ENCODE measurements around the gene SERPINE1.

- TF ChIP-seq CTCF (IDR thresholded peaks at IDR 0.05) (no peak), EP300 (IDR thresholded peaks at IDR 0.05) (no peak), POLR2A (IDR thresholded peaks at IDR 0.05) (no peak)
These were observed 36.6 kb downstream of the SERPINE1 start for GRCh38 chr7:101163279-101164070.
